ENCODE data around the gene PSMA5. TPM values are rescaled to one million over a fixed set of nuclear protein-coding genes. Genes with fewer than 3 reads are reported as not detected.

PSMA5 gene
- total RNA-seq, 6 donors from 2014 or later: 15.2 to 69.5 (median 29.8) TPM

DNA sequence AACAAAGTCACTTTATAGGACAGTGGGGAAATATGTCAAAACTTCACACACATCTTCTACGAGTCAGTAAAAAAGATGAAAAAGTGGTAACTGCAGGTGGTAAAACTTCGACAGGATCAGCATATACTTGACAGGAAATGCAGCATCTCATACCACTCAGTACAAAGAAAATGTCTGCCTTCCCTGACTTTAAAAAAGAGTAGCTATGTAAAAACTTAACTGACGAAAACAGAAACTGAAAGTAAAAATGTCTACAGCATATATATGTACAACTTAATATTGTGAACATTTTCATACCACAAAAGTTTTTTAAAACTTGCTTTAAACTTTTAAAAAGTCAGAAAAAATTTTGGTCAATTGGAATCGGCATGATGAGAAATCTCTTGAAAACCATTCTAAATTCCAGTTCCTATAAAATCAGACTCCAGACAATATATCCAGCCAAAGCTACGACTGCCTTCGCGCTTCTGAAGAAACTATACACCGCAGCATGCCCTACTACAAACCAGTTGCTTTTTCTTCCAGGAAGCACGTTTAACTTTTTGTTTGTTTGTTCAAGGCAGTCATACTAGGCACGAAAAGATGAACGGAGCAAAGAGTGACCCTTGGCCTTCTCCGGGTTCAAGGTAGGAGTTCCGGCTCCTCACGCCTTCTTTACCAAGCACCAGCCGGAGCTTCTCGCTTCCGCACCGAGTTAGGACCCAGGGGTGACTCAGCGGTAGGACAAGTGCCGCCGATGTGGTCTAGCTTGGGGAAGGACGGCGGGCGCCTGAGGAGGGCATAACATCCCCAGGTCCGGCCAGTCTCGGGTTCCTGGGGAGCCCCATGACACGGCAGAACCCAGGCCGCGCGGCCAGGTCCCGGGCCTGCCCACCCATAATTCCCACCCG lies 612 bp downstream of the PSMA5 start:
- DNase-seq: peak in 1 of 2 donors; percentile 76

DNA sequence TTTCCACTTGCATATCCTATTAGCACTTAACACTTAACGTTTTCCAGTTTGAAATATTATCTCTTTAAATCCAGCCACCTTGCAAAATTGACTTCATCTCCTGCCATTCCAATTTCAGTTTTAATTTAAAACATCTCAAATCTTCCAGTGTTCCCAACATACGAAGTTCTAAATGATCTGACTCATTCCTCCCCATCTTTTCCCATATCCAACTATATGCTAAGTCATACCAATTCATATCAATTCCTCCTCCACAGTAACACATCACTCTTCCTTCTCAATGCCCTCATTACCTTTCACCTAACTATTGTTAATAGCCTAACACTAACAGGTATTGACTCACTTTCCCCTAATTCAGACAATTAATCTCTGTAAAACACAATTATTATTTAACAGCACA lies 2.8 kb downstream of the PSMA5 start:
- ATAC-seq (ENCODE audit: low FRiP score in 2 of 2) (no peak), DNase-seq (no peak)
- H3K27me3 ChIP-seq: no peaks in the 10 kb centered on the region
- peaks cover 17 to 47% (median 29%) of the 10 kb centered on the region in 4 donors for H3K4me1 ChIP-seq
- H3K36me3 ChIP-seq: peaks cover 13 to 34% (median 21%) of the 10 kb centered on the region in 4 donors
- no peak overlapping the region for H3K4me3 ChIP-seq
- no peak overlapping the region for H3K27ac ChIP-seq
- 71 to 72% methylated on average over 2 of the region's 2 CpGs for WGBS, 2 donors
- TF ChIP-seq POLR2AphosphoS5 (IDR thresholded peaks at IDR 0.05) (no peak), EP300 (IDR thresholded peaks at IDR 0.05) (no peak), POLR2A (IDR thresholded peaks at IDR 0.05) (no peak)
- TF ChIP-seq, protein P1, sequence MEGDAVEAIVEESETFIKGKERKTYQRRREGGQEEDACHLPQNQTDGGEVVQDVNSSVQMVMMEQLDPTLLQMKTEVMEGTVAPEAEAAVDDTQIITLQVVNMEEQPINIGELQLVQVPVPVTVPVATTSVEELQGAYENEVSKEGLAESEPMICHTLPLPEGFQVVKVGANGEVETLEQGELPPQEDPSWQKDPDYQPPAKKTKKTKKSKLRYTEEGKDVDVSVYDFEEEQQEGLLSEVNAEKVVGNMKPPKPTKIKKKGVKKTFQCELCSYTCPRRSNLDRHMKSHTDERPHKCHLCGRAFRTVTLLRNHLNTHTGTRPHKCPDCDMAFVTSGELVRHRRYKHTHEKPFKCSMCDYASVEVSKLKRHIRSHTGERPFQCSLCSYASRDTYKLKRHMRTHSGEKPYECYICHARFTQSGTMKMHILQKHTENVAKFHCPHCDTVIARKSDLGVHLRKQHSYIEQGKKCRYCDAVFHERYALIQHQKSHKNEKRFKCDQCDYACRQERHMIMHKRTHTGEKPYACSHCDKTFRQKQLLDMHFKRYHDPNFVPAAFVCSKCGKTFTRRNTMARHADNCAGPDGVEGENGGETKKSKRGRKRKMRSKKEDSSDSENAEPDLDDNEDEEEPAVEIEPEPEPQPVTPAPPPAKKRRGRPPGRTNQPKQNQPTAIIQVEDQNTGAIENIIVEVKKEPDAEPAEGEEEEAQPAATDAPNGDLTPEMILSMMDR (IDR thresholded peaks at IDR 0.05): no peak
- H3K9me3 ChIP-seq: no peaks in the 10 kb centered on the region

More for the DNA sequence above, 612 bp downstream of the PSMA5 start:
- H3K27me3 ChIP-seq: no peaks in the 10 kb centered on the region
- ATAC-seq (ENCODE audit: low FRiP score in 2 of 2): peak; percentile 65 to 81
- WGBS, 2 donors: 0 to 3% methylated on average over 11 to 29 of the region's 32 CpGs
- peaks cover 0 to 13% (median 5%) of the 10 kb centered on the region in 4 donors for H3K36me3 ChIP-seq
- H3K4me3 ChIP-seq: peak overlapping the region; percentile 74 to 95 (median 79)
- no peaks in the 10 kb centered on the region for H3K9me3 ChIP-seq
- H3K27ac ChIP-seq: peak overlapping the region; percentile 86 to 94 (median 91)
- peaks cover 17 to 47% (median 29%) of the 10 kb centered on the region in 4 donors for H3K4me1 ChIP-seq
- TF ChIP-seq, protein P1 (IDR thresholded peaks at IDR 0.05): peak in 1 of 6 experiments; percentile 28
- no peak for TF ChIP-seq POLR2A (IDR thresholded peaks at IDR 0.05)

DNA sequence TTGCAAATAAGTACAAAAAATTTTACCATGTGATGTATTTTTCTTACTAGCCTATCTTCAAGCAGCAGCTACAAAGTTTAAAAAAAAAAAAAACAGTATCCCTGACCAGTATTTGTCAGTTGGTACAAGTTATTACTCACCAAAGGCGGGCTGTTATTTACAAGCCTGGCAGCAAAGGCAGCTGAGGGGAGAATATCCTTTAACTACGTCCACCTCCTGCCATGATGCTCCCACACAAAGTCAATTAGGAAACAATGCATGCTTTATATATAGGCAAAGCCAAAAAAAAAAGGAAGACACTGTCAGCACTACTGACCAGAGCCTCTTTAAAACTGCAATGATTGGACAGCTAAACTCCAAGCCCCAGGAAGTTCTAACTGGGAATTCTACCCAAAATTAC lies 13.7 kb downstream of the PSMA5 start:
- peaks cover 44 to 97% (median 79%) of the 10 kb centered on the region in 4 donors for H3K36me3 ChIP-seq
- 90 to 96% methylated on average over 2 of the region's 2 CpGs for WGBS, 2 donors
- ATAC-seq (ENCODE audit: low FRiP score in 2 of 2): no peak

DNA sequence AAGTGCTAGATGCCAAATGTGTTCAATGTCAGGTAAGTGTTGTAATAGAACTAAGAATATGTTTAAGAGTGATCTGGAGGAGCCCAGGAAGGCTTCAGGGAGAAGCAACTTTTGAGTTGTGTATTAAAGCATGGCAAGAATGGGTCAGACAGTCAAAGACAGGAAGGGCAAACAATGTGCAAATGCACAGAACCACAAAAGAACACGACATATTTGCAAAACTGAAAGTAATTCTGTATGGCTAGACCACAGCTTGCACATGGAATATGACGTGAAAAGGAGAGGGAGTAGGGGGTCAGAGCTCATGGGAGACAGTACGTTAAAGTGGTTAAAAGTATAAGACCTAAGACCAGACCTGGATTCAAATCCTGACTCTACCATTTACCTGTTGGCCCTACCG lies 21.4 kb downstream of the PSMA5 start:
- DNase-seq (no peak), ATAC-seq (ENCODE audit: low FRiP score in 2 of 2) (no peak)
- Histone ChIP-seq H3K27me3 (no peaks in the 10 kb centered on the region), H3K9me3 (no peaks in the 10 kb centered on the region), H3K27ac (no peak overlapping the region), H3K4me3 (no peak overlapping the region), H3K4me1 (peaks cover 0 to 4% (median 0%) of the 10 kb centered on the region in 4 donors), H3K36me3 (peaks cover 10 to 90% (median 51%) of the 10 kb centered on the region in 4 donors)
- WGBS, 2 donors: 62 to 64% methylated on average over 4 of the region's 4 CpGs
- TF ChIP-seq POLR2A (IDR thresholded peaks at IDR 0.05) (no peak), EP300 (IDR thresholded peaks at IDR 0.05) (no peak), POLR2AphosphoS5 (IDR thresholded peaks at IDR 0.05) (no peak)
- TF ChIP-seq, protein P1 (IDR thresholded peaks at IDR 0.05): no peak

More for the DNA sequence above, 13.7 kb downstream of the PSMA5 start:
- TF ChIP-seq EP300 (IDR thresholded peaks at IDR 0.05) (no peak), POLR2AphosphoS5 (IDR thresholded peaks at IDR 0.05) (no peak), POLR2A (IDR thresholded peaks at IDR 0.05) (no peak)
- TF ChIP-seq, protein P1 (IDR thresholded peaks at IDR 0.05): no peak
- no peak overlapping the region for H3K27ac ChIP-seq
- H3K27me3 ChIP-seq: no peaks in the 10 kb centered on the region
- DNase-seq: no peak
- H3K9me3 ChIP-seq: no peaks in the 10 kb centered on the region
- no peaks in the 10 kb centered on the region for H3K4me1 ChIP-seq
- H3K4me3 ChIP-seq: no peak overlapping the region

All from upper lobe of left lung (tissue), 6 donors.